ENCODE data around the gene C8A. TPM values are rescaled to one million over a fixed set of nuclear protein-coding genes. Genes with fewer than 3 reads are reported as not detected.

The C8A gene
- total and polyA plus RNA-seq, 4 donors = 144 to 669 (median 275) TPM

GRCh38 chr1:56866656-56867055, 12.1 kb downstream of the C8A start:
- no peak for DNase-seq (ENCODE audit: low spot score)
- no peak overlapping the region for H3K4me3 ChIP-seq (ENCODE audit: low read depth in 1 of 3, low read length in 3 of 3)
- TF ChIP-seq FOXA2 (IDR thresholded peaks at IDR 0.05) (no peak), GABPA (IDR thresholded peaks at IDR 0.05 in 1 of 2, conservative IDR thresholded peaks at IDR 0.05 in 1 of 2) (no peak)
- TF ChIP-seq, protein P1, sequence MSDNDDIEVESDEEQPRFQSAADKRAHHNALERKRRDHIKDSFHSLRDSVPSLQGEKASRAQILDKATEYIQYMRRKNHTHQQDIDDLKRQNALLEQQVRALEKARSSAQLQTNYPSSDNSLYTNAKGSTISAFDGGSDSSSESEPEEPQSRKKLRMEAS (IDR thresholded peaks at IDR 0.05) = no peak
- H3K27ac ChIP-seq (ENCODE audit: low read depth in 1 of 2, low read length in 2 of 2) = no peak overlapping the region
- peaks cover 0 to under 1% (median 0%) of the 10 kb centered on the region in 4 donors for H3K4me1 ChIP-seq (ENCODE audit: control insufficient read depth in 4 of 4, insufficient read depth in 4 of 4, low read length in 3 of 4)
- H3K27me3 ChIP-seq (ENCODE audit: control insufficient read depth in 4 of 4, insufficient read depth in 4 of 4, low read length in 3 of 4) = no peaks in the 10 kb centered on the region
- no peak overlapping the region for H3K9ac ChIP-seq (ENCODE audit: low read depth in 1 of 2, low read length in 2 of 2)
- WGBS = 86% methylated on average over 2 of the region's 2 CpGs
- peaks cover 0 to 5% (median 0%) of the 10 kb centered on the region in 4 donors for H3K9me3 ChIP-seq (ENCODE audit: control insufficient read depth in 4 of 4, low read length in 3 of 4)
- peaks cover 0 to 38% (median 22%) of the 10 kb centered on the region in 4 donors for H3K36me3 ChIP-seq (ENCODE audit: control insufficient read depth in 4 of 4, insufficient read depth in 3 of 4, low read depth in 1 of 4, low read length in 3 of 4)

- H3K36me3 ChIP-seq (ENCODE audit: control insufficient read depth in 4 of 4, insufficient read depth in 3 of 4, low read depth in 1 of 4, low read length in 3 of 4) = peaks cover 0 to 46% (median 25%) of the 10 kb centered on the region in 4 donors
- DNase-seq (ENCODE audit: low spot score) = no peak
- H3K27me3 ChIP-seq (ENCODE audit: control insufficient read depth in 4 of 4, insufficient read depth in 4 of 4, low read length in 3 of 4) = no peaks in the 10 kb centered on the region
- peaks cover 0 to 5% (median 0%) of the 10 kb centered on the region in 4 donors for H3K9me3 ChIP-seq (ENCODE audit: control insufficient read depth in 4 of 4, low read length in 3 of 4)
- H3K4me1 ChIP-seq (ENCODE audit: control insufficient read depth in 4 of 4, insufficient read depth in 4 of 4, low read length in 3 of 4) = no peaks in the 10 kb centered on the region
- TF ChIP-seq NR2F2 (IDR thresholded peaks at IDR 0.05) (no peak), SP1 (IDR thresholded peaks at IDR 0.05) (no peak), RXRA (IDR thresholded peaks at IDR 0.05) (no peak), YY1 (IDR thresholded peaks at IDR 0.05) (no peak), HNF4G (IDR thresholded peaks at IDR 0.05) (no peak), CTCF (IDR thresholded peaks at IDR 0.05; ENCODE audit: low read depth, low read length, missing input control) (no peak), GABPA (IDR thresholded peaks at IDR 0.05 in 1 of 2, conservative IDR thresholded peaks at IDR 0.05 in 1 of 2) (no peak), HNF4A (conservative IDR thresholded peaks at IDR 0.05) (no peak), FOXA2 (IDR thresholded peaks at IDR 0.05) (no peak), FOXA1 (IDR thresholded peaks at IDR 0.05) (no peak)
- TF ChIP-seq, protein P1 (IDR thresholded peaks at IDR 0.05) = no peak
- TF ChIP-seq, protein P2, sequence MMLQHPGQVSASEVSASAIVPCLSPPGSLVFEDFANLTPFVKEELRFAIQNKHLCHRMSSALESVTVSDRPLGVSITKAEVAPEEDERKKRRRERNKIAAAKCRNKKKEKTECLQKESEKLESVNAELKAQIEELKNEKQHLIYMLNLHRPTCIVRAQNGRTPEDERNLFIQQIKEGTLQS (IDR thresholded peaks at IDR 0.05) = no peak
- no peak overlapping the region for H3K9ac ChIP-seq (ENCODE audit: low read depth in 1 of 2, low read length in 2 of 2)
- H3K4me3 ChIP-seq (ENCODE audit: low read depth in 1 of 3, low read length in 3 of 3) = no peak overlapping the region
- 89% methylated on average over 5 of the region's 5 CpGs for WGBS
- H3K27ac ChIP-seq (ENCODE audit: low read depth in 1 of 2, low read length in 2 of 2) = no peak overlapping the region
Measured at GRCh38 chr1:56867491-56867890, 12.9 kb downstream of the C8A start.

DNA sequence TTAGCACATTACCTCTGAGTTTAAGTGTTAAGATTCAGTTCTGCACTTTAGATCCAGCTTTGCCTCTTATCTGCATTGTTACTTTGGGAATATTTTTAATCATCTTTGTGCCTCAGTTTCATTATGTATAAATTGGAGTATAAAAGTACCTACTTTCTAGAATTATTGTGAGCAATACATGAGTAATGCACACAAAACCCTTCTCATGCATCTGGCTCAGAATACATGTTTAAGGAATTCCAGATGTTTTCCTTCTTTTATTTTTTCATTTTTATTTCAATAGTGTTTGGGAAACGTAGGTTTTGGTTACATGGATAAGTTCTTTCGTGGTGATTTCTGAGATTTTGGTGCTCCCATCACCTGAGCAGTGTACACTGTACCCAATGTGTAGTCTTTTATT, 14.2 kb downstream of the C8A start:
- 82% methylated on average over 2 of the region's 2 CpGs for WGBS
- H3K27ac ChIP-seq (ENCODE audit: low read depth in 1 of 2, low read length in 2 of 2) = no peak overlapping the region
- peaks cover 0 to 5% (median 0%) of the 10 kb centered on the region in 4 donors for H3K9me3 ChIP-seq (ENCODE audit: control insufficient read depth in 4 of 4, low read length in 3 of 4)
- H3K9ac ChIP-seq (ENCODE audit: low read depth in 1 of 2, low read length in 2 of 2) = no peak overlapping the region
- peaks cover 0 to 4% (median 0%) of the 10 kb centered on the region in 4 donors for H3K4me1 ChIP-seq (ENCODE audit: control insufficient read depth in 4 of 4, insufficient read depth in 4 of 4, low read length in 3 of 4)
- H3K36me3 ChIP-seq (ENCODE audit: control insufficient read depth in 4 of 4, insufficient read depth in 3 of 4, low read depth in 1 of 4, low read length in 3 of 4) = peaks cover 4 to 56% (median 35%) of the 10 kb centered on the region in 4 donors
- no peaks in the 10 kb centered on the region for H3K27me3 ChIP-seq (ENCODE audit: control insufficient read depth in 4 of 4, insufficient read depth in 4 of 4, low read length in 3 of 4)
- no peak for DNase-seq (ENCODE audit: low spot score)
- H3K4me3 ChIP-seq (ENCODE audit: low read depth in 1 of 3, low read length in 3 of 3) = no peak overlapping the region
- TF ChIP-seq RAD21 (IDR thresholded peaks at IDR 0.05) = no peak
- TF ChIP-seq TAF1 (conservative IDR thresholded peaks at IDR 0.05) = no peak
- TF ChIP-seq GABPA (IDR thresholded peaks at IDR 0.05 in 1 of 2, conservative IDR thresholded peaks at IDR 0.05 in 1 of 2) = no peak
- TF ChIP-seq, protein P3, sequence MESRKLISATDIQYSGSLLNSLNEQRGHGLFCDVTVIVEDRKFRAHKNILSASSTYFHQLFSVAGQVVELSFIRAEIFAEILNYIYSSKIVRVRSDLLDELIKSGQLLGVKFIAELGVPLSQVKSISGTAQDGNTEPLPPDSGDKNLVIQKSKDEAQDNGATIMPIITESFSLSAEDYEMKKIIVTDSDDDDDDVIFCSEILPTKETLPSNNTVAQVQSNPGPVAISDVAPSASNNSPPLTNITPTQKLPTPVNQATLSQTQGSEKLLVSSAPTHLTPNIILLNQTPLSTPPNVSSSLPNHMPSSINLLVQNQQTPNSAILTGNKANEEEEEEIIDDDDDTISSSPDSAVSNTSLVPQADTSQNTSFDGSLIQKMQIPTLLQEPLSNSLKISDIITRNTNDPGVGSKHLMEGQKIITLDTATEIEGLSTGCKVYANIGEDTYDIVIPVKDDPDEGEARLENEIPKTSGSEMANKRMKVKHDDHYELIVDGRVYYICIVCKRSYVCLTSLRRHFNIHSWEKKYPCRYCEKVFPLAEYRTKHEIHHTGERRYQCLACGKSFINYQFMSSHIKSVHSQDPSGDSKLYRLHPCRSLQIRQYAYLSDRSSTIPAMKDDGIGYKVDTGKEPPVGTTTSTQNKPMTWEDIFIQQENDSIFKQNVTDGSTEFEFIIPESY (IDR thresholded peaks at IDR 0.05) = no peak
- TF ChIP-seq HNF4G (IDR thresholded peaks at IDR 0.05) = no peak
- TF ChIP-seq, protein P4, sequence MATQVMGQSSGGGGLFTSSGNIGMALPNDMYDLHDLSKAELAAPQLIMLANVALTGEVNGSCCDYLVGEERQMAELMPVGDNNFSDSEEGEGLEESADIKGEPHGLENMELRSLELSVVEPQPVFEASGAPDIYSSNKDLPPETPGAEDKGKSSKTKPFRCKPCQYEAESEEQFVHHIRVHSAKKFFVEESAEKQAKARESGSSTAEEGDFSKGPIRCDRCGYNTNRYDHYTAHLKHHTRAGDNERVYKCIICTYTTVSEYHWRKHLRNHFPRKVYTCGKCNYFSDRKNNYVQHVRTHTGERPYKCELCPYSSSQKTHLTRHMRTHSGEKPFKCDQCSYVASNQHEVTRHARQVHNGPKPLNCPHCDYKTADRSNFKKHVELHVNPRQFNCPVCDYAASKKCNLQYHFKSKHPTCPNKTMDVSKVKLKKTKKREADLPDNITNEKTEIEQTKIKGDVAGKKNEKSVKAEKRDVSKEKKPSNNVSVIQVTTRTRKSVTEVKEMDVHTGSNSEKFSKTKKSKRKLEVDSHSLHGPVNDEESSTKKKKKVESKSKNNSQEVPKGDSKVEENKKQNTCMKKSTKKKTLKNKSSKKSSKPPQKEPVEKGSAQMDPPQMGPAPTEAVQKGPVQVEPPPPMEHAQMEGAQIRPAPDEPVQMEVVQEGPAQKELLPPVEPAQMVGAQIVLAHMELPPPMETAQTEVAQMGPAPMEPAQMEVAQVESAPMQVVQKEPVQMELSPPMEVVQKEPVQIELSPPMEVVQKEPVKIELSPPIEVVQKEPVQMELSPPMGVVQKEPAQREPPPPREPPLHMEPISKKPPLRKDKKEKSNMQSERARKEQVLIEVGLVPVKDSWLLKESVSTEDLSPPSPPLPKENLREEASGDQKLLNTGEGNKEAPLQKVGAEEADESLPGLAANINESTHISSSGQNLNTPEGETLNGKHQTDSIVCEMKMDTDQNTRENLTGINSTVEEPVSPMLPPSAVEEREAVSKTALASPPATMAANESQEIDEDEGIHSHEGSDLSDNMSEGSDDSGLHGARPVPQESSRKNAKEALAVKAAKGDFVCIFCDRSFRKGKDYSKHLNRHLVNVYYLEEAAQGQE (IDR thresholded peaks at IDR 0.05) = no peak
- TF ChIP-seq EGR1 (IDR thresholded peaks at IDR 0.05; ENCODE audit: low read depth in 2 of 2) = no peak
- no peak for TF ChIP-seq FOXA1 (IDR thresholded peaks at IDR 0.05)
- no peak for TF ChIP-seq CTCF (IDR thresholded peaks at IDR 0.05; ENCODE audit: low read depth, low read length, missing input control)
- TF ChIP-seq FOXA2 (IDR thresholded peaks at IDR 0.05) = no peak
- TF ChIP-seq NR2F2 (IDR thresholded peaks at IDR 0.05) = no peak
